Hematopoietic multipotent progenitor cell treated with erythropoietin and hydrocortisone succinate and interleukin-3 and kit ligand, for 4 days (in vitro differentiated cells): ENCODE measurements around the gene DDX56.
A peak's percentile ranks its signal among the peaks of the same experiment; 100 is the strongest.
"Not testable (repeated sequence)": the region's sequence is repeated elsewhere in the genome, so short reads cannot be mapped to it uniquely, and the experiment has no call there.

Source experiments
- DNase-seq: peaks from one replicate; pipeline ENCODE4 v3.0.0-alpha.2; 2015

DDX56 gene

DNA sequence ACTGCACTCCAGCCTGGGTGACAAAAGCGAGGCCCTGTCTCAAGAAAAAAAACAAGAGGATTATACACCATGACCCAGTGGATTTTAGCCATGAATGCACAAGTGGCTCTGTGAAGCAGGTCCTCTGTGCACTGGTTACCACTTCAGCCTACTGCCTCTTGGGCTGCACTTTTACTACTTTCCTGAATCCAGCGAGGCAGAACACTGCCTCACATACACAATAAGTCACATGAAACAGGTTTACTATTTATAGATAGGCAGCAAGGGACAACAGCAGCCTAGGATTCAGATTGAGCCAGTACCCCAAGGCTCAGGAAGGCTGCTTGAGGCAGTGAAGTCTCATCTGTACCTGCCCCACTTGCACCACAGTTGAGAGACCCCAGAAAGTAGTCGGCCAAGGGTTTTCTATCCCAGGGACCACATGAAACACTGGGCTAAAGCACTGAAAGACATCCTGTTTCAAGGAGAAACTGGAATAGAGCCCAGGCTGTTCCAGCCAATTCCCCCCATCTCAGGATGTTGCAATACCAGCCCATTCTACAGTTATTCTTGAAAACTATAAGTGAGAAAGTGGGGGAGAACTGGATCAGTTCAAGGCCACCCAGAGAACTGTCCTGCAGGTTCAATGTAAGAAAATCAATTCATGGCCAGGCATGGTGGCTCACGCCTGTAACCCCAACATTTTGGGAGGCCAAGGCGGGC lies 22.4 kb upstream of the DDX56 start:
- no peak for DNase-seq

DNA sequence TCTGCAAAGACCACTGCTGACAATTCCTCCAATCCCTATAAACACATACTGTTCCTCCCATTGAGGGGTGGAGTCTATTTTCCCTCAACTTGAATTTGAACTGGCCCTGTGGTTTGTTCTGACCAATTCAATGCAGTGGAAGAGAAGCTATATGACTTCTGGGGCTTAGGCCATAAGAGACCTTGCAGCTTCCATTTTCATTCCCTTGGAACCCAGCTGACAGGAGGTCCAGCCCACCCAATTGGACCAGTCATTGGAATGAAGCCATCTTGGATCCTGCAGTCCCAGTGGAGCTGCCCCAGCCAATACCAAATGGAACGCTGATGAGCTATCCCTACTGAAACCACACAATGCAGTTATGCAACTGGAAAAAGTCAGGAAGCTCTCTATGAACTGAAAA lies 17.2 kb upstream of the DDX56 start:
- DNase-seq = no peak

DNA sequence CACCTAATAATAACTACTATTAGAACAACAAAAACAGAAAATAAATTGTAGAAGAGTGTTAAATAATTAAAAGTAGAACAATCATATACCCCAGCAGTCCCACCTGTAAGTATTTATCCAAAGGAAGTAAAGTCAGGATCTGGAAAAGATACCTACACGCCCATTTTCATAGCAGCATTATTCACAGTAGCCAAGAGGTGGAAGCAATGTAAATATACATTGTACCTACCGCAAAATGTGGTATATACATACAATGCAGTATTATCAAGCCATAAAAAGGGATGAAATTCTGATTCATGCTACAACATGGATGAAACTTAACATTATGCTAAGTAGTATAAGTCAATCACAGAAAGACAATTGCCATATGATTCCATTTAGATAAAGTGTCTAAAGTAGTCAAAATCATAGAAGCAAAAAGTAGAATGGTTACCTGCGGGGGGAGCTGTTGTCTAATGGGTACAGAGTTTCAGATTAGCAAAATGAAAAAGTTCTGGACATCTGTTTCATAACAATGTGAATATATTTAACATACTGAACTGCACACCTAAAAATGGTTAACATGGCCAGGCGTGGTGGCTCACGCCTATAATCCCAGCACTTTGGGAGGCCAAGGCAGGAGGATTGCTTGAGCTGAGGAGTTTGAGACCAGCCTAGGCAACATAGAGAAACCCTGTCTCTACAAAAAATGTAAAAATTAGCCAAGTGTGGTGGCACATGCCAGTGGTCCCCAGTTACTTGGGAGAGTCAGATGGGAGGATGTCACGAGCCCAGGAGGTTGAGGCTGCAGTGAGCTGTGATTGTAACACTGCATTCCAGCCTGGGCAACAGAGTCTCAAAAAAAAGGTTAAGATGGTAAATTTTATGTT lies 14.4 kb upstream of the DDX56 start:
- peak; percentile 85 for DNase-seq

DNA sequence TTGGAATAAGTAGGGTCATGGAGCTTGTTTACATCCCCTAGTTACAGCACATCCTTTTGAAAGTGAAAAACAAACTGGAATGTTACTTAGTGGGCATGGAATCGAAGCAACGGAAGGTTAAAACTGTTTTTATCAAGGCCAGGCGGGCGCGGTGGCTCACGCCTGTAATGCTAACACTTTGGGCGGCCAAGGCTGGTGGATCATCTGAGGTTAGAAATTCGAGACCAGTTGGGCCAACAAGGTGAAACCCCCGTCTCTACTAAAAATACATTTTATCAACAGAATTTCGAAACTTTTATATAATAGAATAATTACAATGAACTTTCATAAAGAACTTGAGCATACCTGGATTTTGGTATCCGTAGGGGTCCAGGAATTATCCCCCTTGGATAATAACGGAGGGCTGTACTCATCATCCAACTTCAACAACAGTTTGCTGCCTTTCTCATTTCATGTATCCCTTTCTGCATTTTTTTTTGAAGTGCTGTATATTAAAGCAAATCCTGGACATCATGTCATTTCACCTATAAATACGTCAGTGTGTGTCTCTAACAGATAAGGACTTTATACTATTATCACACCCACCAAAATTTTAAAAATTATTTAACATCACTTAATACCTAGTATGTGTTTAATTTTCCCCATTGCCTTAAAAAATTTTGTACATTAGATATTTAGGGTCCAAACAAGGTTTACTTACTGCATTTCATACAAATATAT lies 9.6 kb upstream of the DDX56 start:
- no peak for DNase-seq

DNA sequence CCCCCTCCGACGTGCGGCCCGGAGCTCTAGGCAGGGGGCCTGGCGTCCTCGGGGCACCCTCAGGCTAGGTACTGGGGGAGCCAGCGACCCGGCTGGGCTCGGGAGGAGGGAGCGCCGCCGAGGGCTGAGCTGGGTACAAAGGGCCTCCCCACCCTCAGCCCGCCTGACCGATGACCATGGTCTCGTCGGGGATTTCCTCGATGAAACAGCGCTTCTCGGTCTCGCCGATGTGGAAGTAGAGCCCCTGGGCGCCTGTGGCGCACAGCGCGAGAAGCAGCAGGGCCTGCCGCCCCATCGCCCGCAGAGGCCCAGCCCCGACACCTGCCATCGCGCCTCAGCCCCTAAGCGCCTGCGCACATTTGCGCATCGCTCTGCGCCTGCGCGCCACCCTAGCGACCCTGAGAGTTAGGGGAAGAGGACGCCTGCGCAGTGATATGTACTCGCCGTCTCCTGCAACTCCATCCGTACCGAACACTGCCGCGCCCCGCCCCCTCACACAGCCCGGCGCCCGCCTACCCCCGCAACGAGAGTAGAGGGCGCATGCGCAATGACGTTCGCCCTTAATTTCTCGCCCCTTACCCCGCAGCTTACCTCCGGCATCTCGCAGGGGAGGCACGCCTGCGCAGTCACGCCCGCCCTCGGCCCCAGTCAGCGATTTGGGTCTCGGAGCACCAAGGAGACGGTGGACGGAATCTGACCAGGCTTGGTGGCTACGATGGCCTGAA lies 8.3 kb upstream of the DDX56 start, which contains the start of gene TMED4:
TMED4 (minus strand) TSS at position 353 of the 725 bp plus-strand sequence; CDS start at position 328, 25 bp downstream.
- DNase-seq = peak; percentile 99

DNA sequence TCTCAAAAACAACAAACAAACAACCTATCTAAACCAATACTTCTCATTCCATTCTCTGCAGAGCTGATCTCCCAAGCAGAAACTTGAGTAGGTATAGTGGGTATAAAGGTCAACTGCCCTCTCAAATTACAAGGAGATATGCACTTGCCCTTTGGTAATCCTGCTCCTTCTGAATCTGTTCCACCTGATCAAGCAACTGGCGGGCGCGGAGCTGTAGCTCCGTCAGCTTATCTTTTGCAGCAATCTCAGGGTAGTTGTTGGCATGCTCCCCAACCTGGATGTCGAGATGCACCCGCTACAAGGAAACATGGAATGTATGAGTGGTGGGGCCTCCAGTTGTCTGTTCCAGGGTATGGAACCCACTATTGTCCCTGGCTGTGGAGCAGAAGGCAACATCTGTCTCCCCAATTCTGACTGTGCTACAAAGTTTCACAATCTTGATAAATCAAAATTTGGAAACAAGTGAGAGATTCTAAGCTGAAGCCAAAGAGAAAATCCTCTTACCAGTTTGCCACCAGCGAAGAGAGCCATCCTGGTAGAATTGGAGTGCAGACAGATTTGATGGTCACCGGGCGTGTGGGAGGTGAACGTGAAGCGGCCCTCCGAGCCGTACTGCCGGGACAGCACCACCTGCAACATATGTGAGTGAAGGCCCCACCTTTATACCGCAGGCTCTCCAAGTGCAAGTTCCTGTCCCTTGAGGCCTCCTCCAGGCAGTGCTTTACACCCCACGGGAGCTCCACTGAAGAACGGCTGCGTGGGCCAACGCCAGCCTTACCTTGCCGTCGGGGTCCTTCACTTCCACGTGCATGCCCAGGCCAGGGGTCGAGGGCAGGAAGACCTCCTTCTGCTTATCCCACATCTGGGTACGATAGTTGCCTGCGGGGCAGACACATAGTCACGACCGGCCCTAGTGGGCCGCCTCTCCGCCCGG lies 7.5 kb upstream of the DDX56 start:
- peak; percentile 43 for DNase-seq

DNA sequence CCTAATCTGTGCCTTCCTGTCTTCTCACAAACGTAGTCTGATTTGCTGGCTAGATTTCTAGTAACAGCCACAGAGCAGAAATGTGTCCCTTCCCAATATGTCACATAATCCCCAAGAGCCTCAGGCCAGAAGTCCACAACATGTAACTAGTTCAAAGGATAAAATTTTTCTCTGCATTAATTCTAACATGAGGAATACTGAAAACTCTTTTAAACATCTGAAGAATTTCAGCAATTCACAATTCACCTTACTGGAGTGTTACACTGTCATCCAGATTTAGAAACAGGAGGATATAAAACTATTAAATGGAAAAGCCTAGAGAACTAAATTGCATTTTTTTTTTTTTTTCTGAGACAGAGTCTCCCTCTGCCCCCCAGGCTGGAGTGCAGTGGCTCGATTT lies 2.5 kb upstream of the DDX56 start:
- DNase-seq = no peak

DNA sequence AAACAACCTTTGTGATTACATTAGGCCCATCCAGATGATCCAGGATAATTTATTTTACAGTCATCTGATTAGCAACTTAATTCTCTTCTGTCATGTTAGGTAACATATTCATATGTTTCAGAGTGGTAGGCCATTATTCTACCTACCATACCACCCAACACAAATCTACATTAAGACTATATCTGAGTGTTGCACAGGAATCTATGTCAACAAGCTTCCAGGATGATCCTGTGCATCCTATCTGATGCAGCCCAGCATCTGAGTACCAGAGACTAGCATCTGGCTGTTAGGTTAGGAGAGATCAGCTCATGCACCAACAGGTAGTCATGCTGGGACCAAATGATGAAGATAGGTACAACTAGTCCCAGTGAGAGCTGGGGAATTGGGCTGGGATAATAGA lies 1.3 kb upstream of the DDX56 start:
- DNase-seq = no peak

DNA sequence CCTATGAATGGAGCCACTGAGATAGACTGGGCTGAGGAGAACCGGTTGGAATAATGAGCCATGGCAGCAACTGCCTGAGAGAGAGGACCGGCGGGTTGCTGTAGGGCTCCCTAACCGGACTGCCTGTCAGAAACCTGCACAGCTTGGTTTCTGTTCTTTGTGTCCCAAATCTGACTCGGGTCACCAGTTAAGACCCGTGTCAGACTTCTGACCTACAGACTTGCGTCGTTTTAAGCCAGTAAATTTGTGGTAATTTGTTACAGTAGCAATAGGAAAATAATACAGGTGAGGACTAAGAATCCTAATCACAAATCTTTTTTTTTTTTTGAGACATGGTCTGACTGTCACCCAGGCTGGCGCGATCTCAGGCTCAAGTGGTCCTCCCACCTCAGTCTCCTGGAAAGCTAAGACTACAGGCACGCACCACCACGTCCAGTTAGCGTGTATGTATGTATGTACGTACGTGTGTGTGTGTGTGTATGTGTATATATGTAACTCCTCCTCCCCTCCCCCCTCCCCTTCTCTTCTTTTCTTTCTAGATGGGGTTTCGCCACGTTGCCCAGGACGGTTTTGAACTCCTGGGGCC lies 672 bp upstream of the DDX56 start:
- peak; percentile 26 for DNase-seq

DNA sequence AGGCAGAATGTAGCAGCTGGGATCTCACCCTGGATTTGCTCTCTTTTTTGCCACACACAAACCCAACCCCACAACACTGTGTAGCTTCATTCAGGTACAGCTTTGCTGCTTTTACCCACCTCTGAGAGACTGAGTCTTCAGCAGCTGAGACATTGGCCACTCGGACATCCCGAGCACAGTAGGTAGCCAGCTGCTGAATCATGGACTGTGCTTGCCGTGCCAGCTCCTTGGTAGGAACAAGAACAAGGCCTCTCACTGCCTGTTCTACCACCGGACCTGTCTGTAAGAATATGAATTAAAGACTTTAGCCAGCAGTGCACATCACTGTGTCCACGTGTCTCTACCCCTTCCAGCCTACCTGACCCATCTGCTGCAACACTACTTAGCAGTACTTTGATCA lies 937 bp downstream of the DDX56 start:
- DNase-seq = no peak

DNA sequence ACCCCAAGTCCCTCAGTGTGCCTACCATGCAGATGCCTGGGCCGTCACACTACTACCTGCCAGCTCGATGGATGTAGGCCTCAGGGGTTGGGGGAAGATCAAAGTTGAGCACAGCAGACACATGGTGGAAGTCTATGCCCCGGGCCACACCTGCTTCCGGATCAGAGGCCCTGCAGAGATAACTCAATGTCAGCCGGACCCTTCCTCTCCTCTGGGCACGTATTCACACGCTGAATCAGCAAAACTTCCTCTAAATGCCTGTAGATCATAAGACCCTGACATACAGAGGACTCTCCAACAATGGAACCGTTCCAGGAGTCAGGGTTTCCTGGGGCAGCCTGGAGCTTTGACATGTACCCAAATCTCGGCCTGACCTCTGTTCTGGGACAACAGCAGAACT lies 3.7 kb downstream of the DDX56 start:
- no peak for DNase-seq

DNA sequence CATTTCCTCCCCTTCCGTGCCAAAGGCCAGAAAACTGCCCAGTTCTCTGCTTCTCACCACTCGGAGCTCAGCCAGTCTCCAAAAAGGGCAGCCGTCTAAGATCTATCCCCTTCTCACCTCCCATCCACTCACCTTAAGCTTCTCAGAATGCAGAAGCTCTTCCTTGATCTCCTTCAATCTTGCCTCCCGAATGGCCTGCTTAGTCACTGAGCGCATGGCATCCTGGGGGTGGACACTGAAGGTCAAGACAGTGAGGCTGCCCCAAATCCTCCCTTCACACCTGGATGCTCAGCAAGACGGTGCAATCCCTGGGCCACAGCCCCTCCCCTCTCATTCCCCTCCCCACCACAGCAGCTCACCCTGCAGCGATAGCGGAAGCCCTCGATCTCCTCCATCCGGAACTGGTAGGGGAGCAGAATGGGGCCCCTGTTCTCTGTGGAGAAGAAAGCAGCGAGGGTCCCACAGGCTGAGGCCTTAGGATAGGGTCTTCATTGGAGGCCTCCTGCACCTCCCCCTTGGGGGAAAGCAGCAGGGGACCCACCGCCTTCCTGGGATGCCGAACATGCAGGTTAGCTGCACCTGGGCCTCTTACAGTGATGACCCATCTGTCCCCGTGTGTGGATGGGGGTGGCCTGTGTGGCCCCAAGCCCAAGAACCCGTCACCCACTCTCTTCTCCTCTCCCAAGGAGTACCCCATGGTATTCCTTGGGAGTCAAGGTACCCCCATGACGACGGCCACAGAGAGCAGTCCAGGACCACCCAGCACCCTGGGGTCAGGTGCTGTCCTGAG lies 4.7 kb downstream of the DDX56 start:
- no peak for DNase-seq

DNA sequence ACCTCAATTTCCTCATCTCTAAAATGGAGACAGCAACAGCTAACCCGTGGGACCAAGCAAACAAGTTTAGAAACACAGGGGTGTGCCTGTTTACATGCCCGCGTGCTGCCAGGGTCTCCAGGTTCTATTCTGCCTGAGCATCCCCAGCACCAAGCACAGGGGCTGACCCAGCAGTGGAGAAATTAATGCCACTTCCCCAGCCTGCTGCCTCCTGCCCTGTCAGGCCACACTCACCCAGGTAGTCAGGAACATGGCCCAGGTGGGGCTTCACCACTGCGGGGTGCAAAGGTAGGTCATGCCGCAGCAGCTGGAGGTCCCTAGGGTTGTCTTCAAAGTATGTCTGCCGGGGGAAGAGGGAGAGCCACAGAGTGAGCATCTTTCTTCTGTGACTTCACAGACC lies 5.8 kb downstream of the DDX56 start:
- no peak for DNase-seq

DNA sequence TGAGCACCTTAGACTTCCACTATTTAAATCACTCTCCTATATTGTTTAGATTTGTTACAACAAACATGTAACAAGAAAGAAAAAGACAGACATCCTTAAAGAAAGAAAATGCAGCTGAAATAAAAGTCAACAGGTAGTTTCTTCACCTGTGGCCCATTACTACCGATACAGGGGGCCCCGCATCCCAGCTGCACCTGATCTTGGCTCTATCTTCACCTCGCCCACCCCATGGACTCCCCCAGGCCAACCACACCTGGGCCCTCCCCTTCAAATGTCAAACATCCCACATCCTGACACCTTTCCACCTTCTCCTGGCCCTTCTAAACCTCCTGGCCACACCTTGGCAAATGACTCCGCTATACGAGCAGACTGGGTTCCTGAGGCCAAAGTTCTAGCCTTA lies 7.0 kb downstream of the DDX56 start:
- no peak for DNase-seq

DNA sequence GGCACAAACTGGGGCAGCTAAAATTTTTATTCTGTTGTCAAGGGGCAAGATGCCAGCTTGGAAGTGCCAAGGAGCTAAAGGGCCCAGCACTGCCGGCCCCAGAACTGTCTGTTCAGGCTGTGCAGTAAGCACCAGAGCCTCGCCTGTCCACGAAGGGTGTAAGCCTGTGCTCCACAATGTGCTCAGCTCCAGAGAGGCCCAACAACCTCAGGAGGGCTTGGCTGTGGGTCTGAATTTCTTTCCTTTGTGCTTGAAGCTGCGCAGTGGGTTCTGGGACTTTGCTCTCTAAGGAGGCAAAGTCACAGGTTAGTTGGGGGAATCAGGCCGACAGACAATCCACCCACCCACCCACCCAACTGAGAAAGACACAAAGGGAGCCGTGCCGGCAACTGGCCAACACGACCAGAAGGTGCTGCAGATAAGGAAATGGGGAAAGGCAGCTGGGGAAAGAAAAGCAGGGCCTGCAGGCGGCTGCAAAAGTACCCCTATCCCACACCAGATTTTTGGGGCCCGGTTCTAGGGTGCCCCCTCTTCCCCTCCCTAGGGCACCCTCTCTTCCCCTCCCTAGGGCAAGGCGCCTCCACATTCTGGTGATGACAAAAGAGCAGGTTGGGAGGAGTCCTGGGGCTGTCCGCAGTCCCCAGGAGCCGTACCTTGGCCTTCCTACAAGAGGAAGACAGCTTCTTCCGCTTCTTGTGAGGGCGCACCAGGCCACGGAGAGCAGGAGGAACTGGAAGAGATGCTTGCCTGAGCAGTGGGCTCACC lies 7.7 kb downstream of the DDX56 start:
- peak; percentile 77 for DNase-seq

DNA sequence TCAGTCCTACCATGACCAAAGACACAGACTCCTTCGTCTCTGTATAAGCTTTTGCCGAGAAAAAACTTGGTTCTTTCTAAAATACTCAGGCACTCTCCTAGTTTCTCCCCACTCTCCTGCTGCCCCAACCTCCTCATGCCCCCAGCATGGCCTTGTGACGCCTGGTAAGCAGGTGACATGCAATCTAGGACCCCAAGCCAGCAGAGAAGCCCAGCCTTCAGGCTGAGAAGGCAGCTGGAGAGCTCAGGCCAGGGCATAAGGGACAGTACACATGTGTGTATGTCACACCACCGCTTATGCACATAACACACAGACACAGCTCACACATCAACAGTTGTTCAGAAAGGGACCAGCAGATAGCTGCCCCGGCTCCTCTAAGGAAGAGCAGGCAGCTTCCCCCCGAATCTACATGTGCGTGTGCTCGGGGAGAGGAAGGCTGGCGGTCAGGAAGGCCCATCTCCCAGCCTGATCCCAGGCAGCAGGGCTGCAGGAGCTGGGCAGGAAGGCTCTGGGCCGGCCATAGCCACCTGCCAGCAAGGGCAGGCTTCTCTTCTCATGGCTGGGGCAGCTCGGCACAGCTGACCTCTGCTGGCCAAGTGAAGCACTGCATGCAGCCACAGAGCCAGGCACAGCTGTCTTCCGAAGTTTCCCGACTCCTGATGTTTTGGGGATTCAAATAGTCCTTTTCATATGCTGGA lies 8.5 kb downstream of the DDX56 start:
- peak; percentile 79 for DNase-seq

DNA sequence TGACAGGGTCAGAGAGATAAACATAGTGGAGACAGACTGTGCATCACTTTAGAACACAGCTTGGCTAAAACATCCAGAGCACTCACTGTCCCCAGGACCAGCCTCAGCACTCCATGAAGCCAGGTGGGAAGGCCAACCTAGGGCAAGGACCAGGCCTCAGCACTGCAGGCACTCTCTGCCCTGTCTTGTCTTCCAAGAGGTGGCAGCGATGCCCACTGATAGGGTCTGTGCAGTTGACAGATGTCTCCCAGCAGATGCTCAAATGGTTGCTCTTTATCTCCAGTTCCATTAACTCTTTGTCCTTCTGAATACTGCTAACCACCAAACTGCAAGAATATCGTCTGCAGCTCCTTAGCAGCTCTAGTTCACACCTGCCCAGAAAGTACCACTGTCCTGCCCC lies 9.1 kb downstream of the DDX56 start:
- no peak for DNase-seq

DNA sequence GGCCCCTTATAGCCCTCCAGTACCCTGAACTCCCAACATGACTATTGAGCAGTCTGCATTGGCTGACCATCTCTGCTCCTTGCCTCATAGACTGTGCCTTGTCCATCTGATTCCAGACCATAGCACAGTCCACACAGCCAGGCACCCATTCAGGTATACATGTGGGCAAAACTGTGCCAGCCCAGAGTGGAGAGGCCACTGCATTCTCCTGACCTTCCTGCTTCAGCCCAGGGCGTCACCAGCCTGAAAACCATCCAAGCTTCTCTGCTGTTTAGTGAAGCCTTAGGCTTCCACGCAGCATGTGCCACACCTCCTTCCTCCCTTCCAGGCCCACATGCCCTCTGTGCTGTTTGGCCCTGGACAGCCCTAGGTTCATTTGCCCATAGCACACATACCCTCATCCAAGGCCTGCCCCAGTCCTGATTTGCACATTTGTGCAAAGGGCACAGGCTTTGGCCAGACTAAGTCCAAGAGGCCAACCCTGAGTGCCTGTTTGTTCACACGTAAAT lies 10.5 kb downstream of the DDX56 start:
- DNase-seq = no peak

DNA sequence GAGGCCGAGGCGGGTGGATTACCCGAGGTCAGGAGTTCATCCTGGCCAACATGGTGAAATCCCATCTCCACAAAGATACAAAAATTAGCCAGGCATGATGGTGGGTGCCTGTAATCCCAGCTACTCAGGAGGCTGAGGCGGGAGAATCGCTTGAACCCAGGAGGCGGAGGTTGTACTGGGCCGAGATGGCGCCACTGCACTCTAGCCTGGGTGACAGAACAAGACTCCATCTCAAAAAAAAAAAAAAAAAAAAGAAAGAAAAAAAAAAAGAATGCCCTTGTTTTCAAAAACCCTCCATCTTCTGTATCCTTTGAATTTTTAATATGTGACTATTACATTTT lies 11.1 kb downstream of the DDX56 start:
- DNase-seq = not testable (repeated sequence)
